Endothelial cell of umbilical vein (primary cell): ENCODE results near the gene KRTAP5-6. TPM values are rescaled to one million over a fixed set of nuclear protein-coding genes. Genes with fewer than 3 reads are reported as not detected.

Experiments
- BruUV-seq: library from RNA; stranded (reverse); fragments of 400-500 nt; replicated peaks from 2 replicates; lab custom pipeline; 2021; lab: Mats Ljungman, UMichigan
- CTCF ChIA-PET: fragments of 300-600, 350-600 bp; sonication (Branson Sonifier 250); formaldehyde crosslinking; loops from one replicate; lab custom pipeline; 2021; ENCODE audit warnings: antibody characterized with exemption, inconsistent platforms; lab: Charles Lee
- POLR2A ChIA-PET: fragments of 300-600, 350-600 bp; sonication (Branson Sonifier 250); formaldehyde crosslinking; loops from one replicate; lab custom pipeline; 2021; ENCODE audit warnings: antibody characterized with exemption, inconsistent platforms; lab: Charles Lee
- DNase-seq: peaks from one replicate; pipeline ENCODE4 v3.0.0-alpha.2; 2011; ENCODE audit warnings: low read depth, low spot score
- FAIRE-seq: peaks from 2 replicates; lab custom pipeline; 2011; peaks lifted over from hg19 to GRCh38; lab: Jason Lieb, UNC
- H2AFZ ChIP-seq: 2 replicates; pipeline ENCODE4 v1.6.0; 2012; ENCODE audit warnings: low read depth, low read length, control low read depth, inconsistent platforms
- H3K27ac ChIP-seq: 2 replicates; pipeline ENCODE4 v1.5.1; 2011; ENCODE audit warnings: low read depth, mild to moderate bottlenecking, control low read depth, low read length, moderate library complexity; ENCODE audit not compliant: insufficient read depth
- H3K27me3 ChIP-seq, 2 experiments: 2 replicates each; pipeline versions ENCODE4 v1.6.0 to v1.6.1; 2011; ENCODE audit warnings: low read length in 2 of 2, mixed read lengths in 1 of 2; ENCODE audit not compliant: control insufficient read depth in 2 of 2, insufficient read depth in 2 of 2
- H3K36me3 ChIP-seq, 2 experiments: 2 replicates in 1 of 2; 3 replicates in 1 of 2; pipeline ENCODE4 v1.5.1; 2011; ENCODE audit warnings: low read length in 2 of 2, mild to moderate bottlenecking in 1 of 2, moderate library complexity in 1 of 2; ENCODE audit not compliant: control insufficient read depth in 2 of 2, insufficient read depth in 2 of 2; ENCODE audit errors: extremely low read depth in 1 of 2
- H3K4me1 ChIP-seq: 3 replicates; pipeline ENCODE4 v1.5.1; 2011; ENCODE audit warnings: mild to moderate bottlenecking, low read length; ENCODE audit not compliant: control insufficient read depth, insufficient read depth; ENCODE audit errors: extremely low read depth
- H3K4me2 ChIP-seq: 2 replicates; pipeline ENCODE4 v1.6.1; 2011; ENCODE audit warnings: low read length, control low read depth, mixed read lengths; ENCODE audit not compliant: insufficient read depth
- H3K4me3 ChIP-seq, 3 experiments: fragments of 200-600 bp in 1 of 3; sonication (generic), shearing (Covaris generic) in 1 of 3; replicated peaks in 1 of 3; 2 replicates each; pipeline ENCODE4 v1.5.1; 2011 to 2016; ENCODE audit warnings: control low read depth in 3 of 3, low read length in 3 of 3, mild to moderate bottlenecking in 2 of 3, inconsistent platforms in 1 of 3, low read depth in 1 of 3, moderate library complexity in 1 of 3; ENCODE audit not compliant: insufficient read depth in 1 of 3
- H3K79me2 ChIP-seq: 2 replicates; pipeline ENCODE4 v1.6.0; 2012; ENCODE audit warnings: low read length, inconsistent platforms; ENCODE audit not compliant: control insufficient read depth, insufficient read depth
- H3K9ac ChIP-seq: replicated peaks from 2 replicates; pipeline ENCODE3; 2011; ENCODE audit warnings: low read length, control low read depth; ENCODE audit not compliant: insufficient read depth; ENCODE audit errors: extremely low read depth
- H3K9me1 ChIP-seq: replicated peaks from 3 replicates; pipeline ENCODE4 v1.6.0; 2011; ENCODE audit warnings: mild to moderate bottlenecking, low read length; ENCODE audit not compliant: control insufficient read depth, insufficient read depth; ENCODE audit errors: extremely low read depth
- H3K9me3 ChIP-seq: replicated peaks from 2 replicates; pipeline ENCODE4 v1.5.1; 2012; ENCODE audit warnings: low read length, inconsistent platforms; ENCODE audit not compliant: control insufficient read depth, insufficient read depth
- H4K20me1 ChIP-seq: replicated peaks from 2 replicates; pipeline ENCODE3; 2011; ENCODE audit warnings: mild to moderate bottlenecking, low read length; ENCODE audit not compliant: control insufficient read depth, insufficient read depth; ENCODE audit errors: extremely low read depth
- CTCF ChIP-seq, 2 donors: IDR thresholded peaks; 1 replicate in 1 of 2; 2 replicates in 1 of 2; pipeline ENCODE4 v1.5.1; 2011; ENCODE audit warnings: low read length in 2 of 2, mild to moderate bottlenecking in 2 of 2, moderate library complexity in 2 of 2, control low read depth in 1 of 2, inconsistent platforms in 1 of 2, low read depth in 1 of 2; ENCODE audit not compliant: insufficient read depth in 1 of 2; ENCODE audit errors: extremely low read depth in 1 of 2
- EZH2 ChIP-seq: IDR thresholded peaks from 2 replicates; pipeline ENCODE4 v1.6.1; 2012; ENCODE audit warnings: borderline replicate concordance, low read depth, mild to moderate bottlenecking, moderate library complexity, low read length, inconsistent platforms; ENCODE audit not compliant: severe bottlenecking
- FOS ChIP-seq: IDR thresholded peaks from 2 replicates; pipeline ENCODE4 v1.6.1; 2011; ENCODE audit warnings: mild to moderate bottlenecking, low read length, moderate library complexity, borderline replicate concordance; ENCODE audit not compliant: insufficient read depth
- GATA2 ChIP-seq: IDR thresholded peaks from 2 replicates; pipeline ENCODE4 v1.7.0; 2011; ENCODE audit warnings: low read depth, mild to moderate bottlenecking, moderate library complexity, mixed read lengths, low read length; ENCODE audit not compliant: insufficient read length, insufficient read depth
- JUN ChIP-seq: IDR thresholded peaks from 2 replicates; pipeline ENCODE4 v1.6.1; 2011; ENCODE audit warnings: borderline replicate concordance, low read depth; ENCODE audit not compliant: insufficient read length, insufficient read depth
- MYC ChIP-seq: IDR thresholded peaks from one replicate; pipeline ENCODE4 v1.6.1; 2011; ENCODE audit warnings: mild to moderate bottlenecking, low read depth, low read length
- POLR2A ChIP-seq: IDR thresholded peaks from 2 replicates; pipeline ENCODE4 v1.6.1; 2012; ENCODE audit warnings: low read depth, mild to moderate bottlenecking, control low read depth, low read length
- POLR2AphosphoS5 ChIP-seq: IDR thresholded peaks from 2 replicates; pipeline ENCODE4 v1.6.1; 2012; ENCODE audit warnings: low read depth, mild to moderate bottlenecking, control low read depth, low read length, moderate library complexity; ENCODE audit not compliant: insufficient read depth
- dilution Hi-C: fragments of 300-500 bp; cut with MboI; formaldehyde crosslinking; loops from one replicate; pipeline ENCODE4 v1.15.0; 2019; ENCODE audit warnings: low sequenced_read_pairs; ENCODE audit not compliant: extremely low pct_ligation_motif_present
- intact Hi-C: fragments of 100-400 bp; cut with micrococcal nuclease; formaldehyde crosslinking; loops from one replicate; pipeline ENCODE4 v1.10.0; 2022
- polyA plus RNA-seq, 4 experiments: library from polyadenylated mRNA; depleted of rRNA in 3 of 4; stranded (reverse) in 3 of 4; unstranded in 1 of 4; fragments of >200 nt; gene quantifications; 2 replicates each; pipeline versions ENCODE4 v1.2.1 to v1.2.3, GENCODE V29; 2011 to 2012; ENCODE audit warnings: missing spikeins in 1 of 4
- total RNA-seq: library from RNA; stranded (reverse); gene quantifications from 2 replicates; pipeline ENCODE4 v1.2.3, GENCODE V29; 2021
- TF ChIP-seq, protein P1 (sequence below): IDR thresholded peaks from 2 replicates; pipeline ENCODE4 v1.6.1; 2011; ENCODE audit not compliant: insufficient read depth, insufficient read length

The KRTAP5-6 gene
- total and polyA plus RNA-seq, 2 donors (not counting 3 experiments of a cell fraction or from before 2014, with no cell fraction given): not detected

- POLR2A ChIA-PET: no interaction called here
- Histone ChIP-seq H3K27me3 (peaks cover 0 to 4% of the 10 kb centered on the region in 2 experiments), H3K36me3 (no peaks in the 10 kb centered on the region), H3K9me3 (no peaks in the 10 kb centered on the region), H2AFZ (no peak overlapping the region), H3K9ac (no peak overlapping the region), H3K4me2 (no peak overlapping the region), H4K20me1 (no peaks in the 10 kb centered on the region), H3K9me1 (no peaks in the 10 kb centered on the region), H3K27ac (no peak overlapping the region), H3K4me3 (no peak overlapping the region), H3K4me1 (peaks cover 2% of the 10 kb centered on the region), H3K79me2 (no peaks in the 10 kb centered on the region)
- FAIRE-seq: no peak
- no peak for TF ChIP-seq EZH2
- no peak for TF ChIP-seq GATA2
- no peak for TF ChIP-seq POLR2A
- TF ChIP-seq MYC: no peak
- no peak for TF ChIP-seq JUN
- no peak for TF ChIP-seq POLR2AphosphoS5
- TF ChIP-seq FOS: no peak
- TF ChIP-seq CTCF (IDR thresholded peaks at IDR 0.05; ENCODE audit: extremely low read depth in 1 of 2, insufficient read depth in 1 of 2, low read depth in 1 of 2, low read length in 2 of 2): no peak
- TF ChIP-seq, protein P1, sequence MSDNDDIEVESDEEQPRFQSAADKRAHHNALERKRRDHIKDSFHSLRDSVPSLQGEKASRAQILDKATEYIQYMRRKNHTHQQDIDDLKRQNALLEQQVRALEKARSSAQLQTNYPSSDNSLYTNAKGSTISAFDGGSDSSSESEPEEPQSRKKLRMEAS: no peak
- no peak for DNase-seq
- intact Hi-C loops (loop anchor here (1.0 kb wide), 2 partner anchors 42 to 180 kb away; no protein-coding TSS in a partner anchor), dilution Hi-C loops (no loop called here)
- CTCF ChIA-PET: interaction anchor here (0.6 to 6.0 kb wide), 116 partner anchors 8 to 767 kb away, joined by 3 to 337 read pairs (median 5); partner anchors contain the start of genes CTSD, H19, INS and KRTAP5-6
- BruUV-seq: no TSS peak
Measured at GRCh38 chr11:1652442-1652770, 44.6 kb upstream of the KRTAP5-6 start.
